Hepatocyte (in vitro differentiated cells): ENCODE measurements around the gene ALCAM. TPM values are rescaled to one million over a fixed set of nuclear protein-coding genes. Genes with fewer than 3 reads are reported as not detected.

Experiments
- DNase-seq: peaks from one replicate; pipeline ENCODE4 v3.0.0-alpha.2; 2016; ENCODE audit warnings: low spot score
- H2AFZ ChIP-seq: fragments of 200-600 bp; sonication (generic); 2 replicates; pipeline ENCODE4 v1.6.0; 2016; ENCODE audit warnings: antibody characterized with exemption, mild to moderate bottlenecking
- H3K27ac ChIP-seq: fragments of 200-600 bp; sonication (generic); 2 replicates; pipeline ENCODE4 v1.5.1; 2016; ENCODE audit warnings: mild to moderate bottlenecking
- H3K27me3 ChIP-seq: fragments of 200-600 bp; sonication (generic); 2 replicates; pipeline ENCODE4 v1.6.1; 2016
- H3K36me3 ChIP-seq: fragments of 200-600 bp; sonication (generic); replicated peaks from 2 replicates; pipeline ENCODE4 v1.5.1; 2016; ENCODE audit warnings: low read depth; ENCODE audit not compliant: insufficient read depth
- H3K4me1 ChIP-seq: fragments of 200-600 bp; sonication (generic); 2 replicates; pipeline ENCODE4 v1.5.1; 2016; ENCODE audit warnings: mild to moderate bottlenecking, moderate library complexity; ENCODE audit not compliant: insufficient read depth
- H3K4me2 ChIP-seq: fragments of 200-600 bp; sonication (generic); 2 replicates; pipeline ENCODE4 v1.6.0; 2016
- H3K4me3 ChIP-seq: fragments of 200-600 bp; sonication (generic); 2 replicates; pipeline ENCODE4 v1.5.1; 2016; ENCODE audit warnings: mild to moderate bottlenecking
- H3K79me2 ChIP-seq: fragments of 200-600 bp; sonication (generic); 2 replicates; pipeline ENCODE4 v1.6.0; 2017; ENCODE audit warnings: mild to moderate bottlenecking
- H3K9me2 ChIP-seq: fragments of 200-600 bp; sonication (generic); replicated peaks from 2 replicates; pipeline ENCODE4 v1.6.0; 2017; ENCODE audit warnings: mild to moderate bottlenecking; ENCODE audit not compliant: insufficient read depth
- H3K9me3 ChIP-seq: fragments of 200-600 bp; sonication (generic); 2 replicates; pipeline ENCODE4 v1.5.1; 2016; ENCODE audit warnings: low read depth, mild to moderate bottlenecking
- H4K20me1 ChIP-seq: fragments of 200-600 bp; sonication (generic); 2 replicates; pipeline ENCODE4 v1.6.0; 2016; ENCODE audit warnings: mild to moderate bottlenecking; ENCODE audit not compliant: insufficient read depth, poor library complexity, severe bottlenecking
- CTCF ChIP-seq: fragments of 200-600 bp; sonication (generic); IDR thresholded peaks from 2 replicates; pipeline ENCODE4 v1.5.1; 2016; ENCODE audit warnings: antibody characterized with exemption, mild to moderate bottlenecking; ENCODE audit not compliant: poor library complexity
- EZH2 ChIP-seq: fragments of 200-600 bp; sonication (generic); IDR thresholded peaks from 2 replicates; pipeline ENCODE4 v1.6.1; 2016; ENCODE audit warnings: antibody characterized with exemption, mild to moderate bottlenecking, borderline replicate concordance
- EZH2phosphoT487 ChIP-seq: fragments of 200-600 bp; sonication (generic); IDR thresholded peaks from one replicate; pipeline ENCODE4 v1.6.1; 2018; ENCODE audit warnings: antibody characterized with exemption, mild to moderate bottlenecking, low read depth, moderate library complexity; ENCODE audit not compliant: unreplicated experiment, severe bottlenecking
- WGBS: methylation state at CpG from one replicate; pipeline ENCODE4 v1.1.6; 2016; ENCODE audit warnings: low lambda C conversion rate; ENCODE audit errors: missing lambda C conversion rate; 5-methylcytosine and 5-hydroxymethylcytosine counted together
- polyA plus RNA-seq: library from polyadenylated mRNA; unstranded; fragments of >200 nt; fragmentation: Nextera tagmentation; extraction: Ambion mirVana; gene quantifications from 2 replicates; pipeline ENCODE4 v1.2.1, GENCODE V29; 2016
- total RNA-seq: library from RNA; depleted of rRNA; stranded (reverse); fragments of >200 nt; gene quantifications from 2 replicates; pipeline ENCODE4 v1.2.3, GENCODE V29; 2014

The ALCAM gene
- total and polyA plus RNA-seq, 2 experiments from 2014 or later = 58.0 to 134 TPM

GRCh38 chr3:105368566-105369499 lies 2.1 kb downstream of the ALCAM start:
- DNase-seq = peak; percentile 87
- Histone ChIP-seq H3K79me2 (peaks cover 49% of the 10 kb centered on the region), H3K27me3 (no peaks in the 10 kb centered on the region), H3K4me3 (peak overlapping the region; percentile 77), H4K20me1 (no peaks in the 10 kb centered on the region), H3K9me2 (no peaks in the 10 kb centered on the region), H3K4me2 (peak overlapping the region; percentile 84), H2AFZ (peak overlapping the region; percentile 73), H3K9me3 (no peaks in the 10 kb centered on the region), H3K36me3 (no peaks in the 10 kb centered on the region), H3K27ac (peak overlapping the region; percentile 96), H3K4me1 (no peaks in the 10 kb centered on the region)
- 1% methylated on average over 45 of the region's 45 CpGs for WGBS
- TF ChIP-seq EZH2phosphoT487 (no peak), CTCF (no peak), EZH2 (no peak)

- Histone ChIP-seq H3K9me2 (no peaks in the 10 kb centered on the region), H3K4me3 (peak overlapping the region; percentile 77), H3K9me3 (no peaks in the 10 kb centered on the region), H3K79me2 (peaks cover 58% of the 10 kb centered on the region), H3K4me1 (no peaks in the 10 kb centered on the region), H3K4me2 (peak overlapping the region; percentile 84), H4K20me1 (no peaks in the 10 kb centered on the region), H3K27me3 (no peaks in the 10 kb centered on the region), H3K27ac (peak overlapping the region; percentile 96), H3K36me3 (no peaks in the 10 kb centered on the region), H2AFZ (peak overlapping the region; percentile 73)
- under 1% methylated on average over 22 of the region's 22 CpGs for WGBS
- DNase-seq = peak; percentile 79
- no peak for TF ChIP-seq EZH2phosphoT487
- peak; percentile 69 for TF ChIP-seq CTCF
- no peak for TF ChIP-seq EZH2
Observed at GRCh38 chr3:105369500-105370371, 3.0 kb downstream of the ALCAM start.

GRCh38 chr3:105373383-105373782 lies 6.7 kb downstream of the ALCAM start:
- H3K36me3 ChIP-seq = no peaks in the 10 kb centered on the region
- H3K4me2 ChIP-seq = no peak overlapping the region
- H2AFZ ChIP-seq = no peak overlapping the region
- H4K20me1 ChIP-seq = no peaks in the 10 kb centered on the region
- no peak for TF ChIP-seq CTCF
- no peak for DNase-seq
- no peaks in the 10 kb centered on the region for H3K9me3 ChIP-seq
- no peaks in the 10 kb centered on the region for H3K27me3 ChIP-seq
- peaks cover 82% of the 10 kb centered on the region for H3K79me2 ChIP-seq
- no peaks in the 10 kb centered on the region for H3K9me2 ChIP-seq
- H3K4me3 ChIP-seq = no peak overlapping the region
- H3K4me1 ChIP-seq = no peaks in the 10 kb centered on the region
- H3K27ac ChIP-seq = no peak overlapping the region
